CD4-positive, alpha-beta memory T cell (primary cell): ENCODE results near the gene FSTL4. TPM values are rescaled to one million over a fixed set of nuclear protein-coding genes. Genes with fewer than 3 reads are reported as not detected.

Source experiments
- CTCF ChIA-PET: fragments of 350-600 bp; sonication (Branson Sonifier 250); formaldehyde crosslinking; loops from one replicate; lab custom pipeline; 2021; ENCODE audit warnings: inconsistent platforms; ENCODE audit not compliant: partially characterized antibody; lab: Charles Lee
- POLR2A ChIA-PET: fragments of 350-600 bp; sonication (Branson Sonifier 250); formaldehyde crosslinking; loops from one replicate; lab custom pipeline; 2021; ENCODE audit not compliant: partially characterized antibody; lab: Charles Lee
- DNase-seq, 5 donors: peaks; one replicate each; pipeline versions ENCODE4 v3.0.0 to v3.0.0-alpha.2; 2020 to 2022; ENCODE audit warnings: mixed read lengths in 1 of 5
- H3K27ac ChIP-seq: one replicate; pipeline ENCODE4 v1.7.0; 2013; ENCODE audit warnings: low read depth, low read length
- H3K27me3 ChIP-seq: 2 replicates; pipeline ENCODE4 v1.7.0; 2013; ENCODE audit warnings: mild to moderate bottlenecking, low read length, moderate library complexity; ENCODE audit not compliant: insufficient read depth
- H3K36me3 ChIP-seq: 2 replicates; pipeline ENCODE4 v1.7.0; 2013; ENCODE audit warnings: mild to moderate bottlenecking, low read length, moderate library complexity; ENCODE audit not compliant: insufficient read depth
- H3K4me1 ChIP-seq: 2 replicates; pipeline ENCODE4 v1.7.0; 2013; ENCODE audit warnings: mild to moderate bottlenecking, low read length, moderate library complexity; ENCODE audit not compliant: insufficient read depth
- H3K4me3 ChIP-seq, 2 donors: one replicate each; pipeline ENCODE4 v1.7.0; 2013; ENCODE audit warnings: low read length in 2 of 2, mild to moderate bottlenecking in 1 of 2
- H3K9me3 ChIP-seq, 2 donors: one replicate each; pipeline ENCODE4 v1.7.0; 2013; ENCODE audit warnings: low read length in 2 of 2, control low read depth in 1 of 2; ENCODE audit not compliant: control insufficient read depth in 1 of 2
- H3K27ac Mint-ChIP-seq, 7 donors: one replicate each; pipeline ENCODE4 v1.8.0; 2020 to 2021; ENCODE audit warnings: mixed read lengths in 7 of 7, mild to moderate bottlenecking in 6 of 7, inconsistent platforms in 3 of 7, moderate library complexity in 3 of 7
- H3K27me3 Mint-ChIP-seq, 2 donors: one replicate each; pipeline ENCODE4 v1.8.0; 2020 to 2021; ENCODE audit warnings: mixed read lengths in 2 of 2
- H3K36me3 Mint-ChIP-seq, 2 donors: one replicate each; pipeline ENCODE4 v1.8.0; 2020 to 2021; ENCODE audit warnings: mixed read lengths in 2 of 2, inconsistent platforms in 1 of 2, mild to moderate bottlenecking in 1 of 2
- H3K4me1 Mint-ChIP-seq, 4 donors: one replicate each; pipeline ENCODE4 v1.8.0; 2020 to 2021; ENCODE audit warnings: mixed read lengths in 4 of 4, mild to moderate bottlenecking in 1 of 4
- H3K4me3 Mint-ChIP-seq, 8 donors: one replicate each; pipeline ENCODE4 v1.8.0; 2020 to 2021; ENCODE audit warnings: mixed read lengths in 8 of 8, mild to moderate bottlenecking in 7 of 8, moderate library complexity in 6 of 8, inconsistent platforms in 3 of 8
- H3K9me3 Mint-ChIP-seq, 8 donors: one replicate each; pipeline ENCODE4 v1.8.0; 2020 to 2021; ENCODE audit warnings: mixed read lengths in 8 of 8, mild to moderate bottlenecking in 5 of 8, inconsistent platforms in 3 of 8, moderate library complexity in 1 of 8
- intact Hi-C: fragments of 100-400 bp; cut with micrococcal nuclease; formaldehyde crosslinking; loops from one replicate; pipeline ENCODE4 v1.15.1; 2023
- polyA plus RNA-seq, 2 donors: library from polyadenylated mRNA; unstranded; fragments of 300-500 nt; fragmentation: Illumina TruSeq; gene quantifications; one replicate each; pipeline ENCODE4 v1.2.3, GENCODE V29; 2021
- total RNA-seq, 2 experiments: library from RNA; stranded (reverse); gene quantifications; one replicate each; pipeline ENCODE4 v1.2.3, GENCODE V29; 2021

Gene FSTL4
- total and polyA plus RNA-seq, 4 experiments from 2014 or later, result not detected

- H3K9me3 ChIP-seq, result no peaks in the 10 kb centered on the region
- no peaks in the 10 kb centered on the region for H3K4me1 ChIP-seq
- no peak overlapping the region for H3K27ac Mint-ChIP-seq
- peaks cover 0 to 8% of the 10 kb centered on the region in 2 donors for H3K27me3 Mint-ChIP-seq
- H3K27me3 ChIP-seq, result no peaks in the 10 kb centered on the region
- intact Hi-C loops, result no loop called here
- no peak for DNase-seq
- H3K36me3 ChIP-seq, result no peaks in the 10 kb centered on the region
- ChIA-PET CTCF (no interaction called here), POLR2A (no interaction called here)
- H3K27ac ChIP-seq, result no peak overlapping the region
- H3K4me1 Mint-ChIP-seq, result no peaks in the 10 kb centered on the region
- no peak overlapping the region for H3K4me3 Mint-ChIP-seq
- no peaks in the 10 kb centered on the region for H3K9me3 Mint-ChIP-seq
- no peak overlapping the region for H3K4me3 ChIP-seq
- no peaks in the 10 kb centered on the region for H3K36me3 Mint-ChIP-seq
These were observed 252.5 kb downstream of the FSTL4 start for GRCh38 chr5:133359861-133360260.

DNA sequence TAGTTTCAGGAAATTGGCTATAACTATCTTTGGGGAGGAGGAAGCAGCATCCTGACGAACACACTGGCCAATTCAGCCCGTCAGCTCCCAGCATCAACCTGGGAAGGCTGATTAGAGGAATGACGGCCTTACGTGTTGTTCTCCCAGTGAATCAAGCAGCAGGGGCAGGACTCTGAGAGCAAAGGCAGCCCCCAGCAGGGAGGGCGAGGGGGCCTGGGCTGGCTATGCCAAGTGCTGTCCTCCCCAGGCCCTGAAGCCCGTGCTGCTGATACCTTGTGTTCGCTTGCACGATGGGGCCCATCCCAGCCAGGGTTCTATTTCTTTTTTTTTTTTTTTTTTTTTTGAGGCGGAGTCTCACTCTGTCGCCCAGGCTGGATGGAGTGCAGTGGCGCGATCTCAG is 254.1 kb downstream of the FSTL4 start:
- no peaks in the 10 kb centered on the region for H3K36me3 ChIP-seq
- Mint-ChIP-seq H3K27ac (no peak overlapping the region), H3K36me3 (no peaks in the 10 kb centered on the region), H3K9me3 (no peaks in the 10 kb centered on the region), H3K27me3 (peaks cover 0 to 5% of the 10 kb centered on the region in 2 donors), H3K4me1 (no peaks in the 10 kb centered on the region), H3K4me3 (no peak overlapping the region)
- DNase-seq, result no peak
- H3K9me3 ChIP-seq, result no peaks in the 10 kb centered on the region
- H3K27me3 ChIP-seq, result no peaks in the 10 kb centered on the region
- H3K4me3 ChIP-seq, result no peak overlapping the region
- intact Hi-C loops, result no loop called here
- POLR2A ChIA-PET, result no interaction called here
- CTCF ChIA-PET, result no interaction called here
- H3K4me1 ChIP-seq, result no peaks in the 10 kb centered on the region
- H3K27ac ChIP-seq, result no peak overlapping the region

DNA sequence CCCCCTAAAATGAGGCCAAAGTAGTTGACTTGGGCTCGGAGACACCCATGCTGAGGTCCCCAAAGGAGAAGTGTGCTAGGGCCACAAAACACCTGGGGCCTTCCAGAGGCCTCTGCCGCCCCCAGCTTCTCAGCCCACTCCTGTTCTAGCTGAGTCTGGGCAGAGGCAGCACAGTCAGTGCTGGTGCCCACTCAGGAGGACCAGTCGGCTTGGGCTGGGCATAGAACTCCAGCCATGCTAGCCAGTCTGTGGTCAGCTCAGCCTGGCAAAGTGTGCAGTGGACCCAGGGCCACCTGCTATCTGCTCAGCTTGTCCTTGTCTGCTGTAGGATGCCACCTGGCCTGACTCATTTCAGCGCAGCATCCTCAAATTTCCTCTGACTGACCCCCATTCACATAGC is 254.6 kb downstream of the FSTL4 start:
- CTCF ChIA-PET, result no interaction called here
- no peaks in the 10 kb centered on the region for H3K36me3 Mint-ChIP-seq

DNA sequence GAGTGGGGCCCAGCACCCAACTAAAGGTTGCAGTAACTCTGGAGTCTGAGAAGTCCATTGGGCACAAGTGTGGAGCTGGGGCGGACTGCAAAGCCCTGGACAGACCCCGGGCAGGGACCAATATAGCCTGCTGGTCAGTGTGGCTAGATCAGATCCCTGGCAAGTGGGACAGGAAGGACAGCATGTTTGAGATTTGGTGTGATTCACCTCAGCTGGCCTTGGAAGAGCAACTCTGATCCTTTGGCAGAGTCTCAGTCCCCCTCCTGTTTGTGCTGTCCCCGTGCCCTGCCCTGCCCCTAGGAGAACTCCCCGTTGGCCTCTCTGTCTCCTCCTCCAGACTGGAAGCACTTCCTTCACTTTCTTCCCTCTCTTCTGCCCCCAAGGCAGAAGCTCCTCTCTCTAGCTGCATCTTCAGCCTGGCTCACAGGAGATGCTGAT is 255.3 kb downstream of the FSTL4 start:
- POLR2A ChIA-PET, result no interaction called here
- Histone ChIP-seq H3K4me3 (no peak overlapping the region), H3K27me3 (no peaks in the 10 kb centered on the region), H3K9me3 (no peaks in the 10 kb centered on the region), H3K4me1 (no peaks in the 10 kb centered on the region), H3K36me3 (no peaks in the 10 kb centered on the region), H3K27ac (no peak overlapping the region)
- no peaks in the 10 kb centered on the region for H3K36me3 Mint-ChIP-seq
- intact Hi-C loops, result no loop called here
- H3K4me3 Mint-ChIP-seq, result no peak overlapping the region
- no peak for DNase-seq
- CTCF ChIA-PET, result no interaction called here
- peaks cover 0 to 3% (median 0%) of the 10 kb centered on the region in 8 donors for H3K9me3 Mint-ChIP-seq
- peaks cover 0 to 7% of the 10 kb centered on the region in 2 donors for H3K27me3 Mint-ChIP-seq
- H3K4me1 Mint-ChIP-seq, result no peaks in the 10 kb centered on the region
- H3K27ac Mint-ChIP-seq, result no peak overlapping the region

More for the DNA sequence above, 254.6 kb downstream of the FSTL4 start:
- H3K4me1 Mint-ChIP-seq, result no peaks in the 10 kb centered on the region
- POLR2A ChIA-PET, result no interaction called here
- no peak overlapping the region for H3K4me3 ChIP-seq
- H3K27me3 Mint-ChIP-seq, result peaks cover 0 to 7% of the 10 kb centered on the region in 2 donors
- intact Hi-C loops, result no loop called here
- no peak overlapping the region for H3K27ac Mint-ChIP-seq
- no peak overlapping the region for H3K27ac ChIP-seq
- no peak overlapping the region for H3K4me3 Mint-ChIP-seq
- no peaks in the 10 kb centered on the region for H3K9me3 ChIP-seq
- H3K9me3 Mint-ChIP-seq, result peaks cover 0 to 3% (median 0%) of the 10 kb centered on the region in 8 donors
- DNase-seq, result no peak
- H3K27me3 ChIP-seq, result no peaks in the 10 kb centered on the region
- H3K36me3 ChIP-seq, result no peaks in the 10 kb centered on the region
- H3K4me1 ChIP-seq, result no peaks in the 10 kb centered on the region

- no peak overlapping the region for H3K4me3 Mint-ChIP-seq
- H3K4me1 ChIP-seq, result no peaks in the 10 kb centered on the region
- H3K36me3 Mint-ChIP-seq, result no peaks in the 10 kb centered on the region
- ChIA-PET POLR2A (no interaction called here), CTCF (no interaction called here)
- no peak for DNase-seq
- intact Hi-C loops, result no loop called here
- no peaks in the 10 kb centered on the region for H3K4me1 Mint-ChIP-seq
- peaks cover 0 to 7% of the 10 kb centered on the region in 2 donors for H3K27me3 Mint-ChIP-seq
- no peaks in the 10 kb centered on the region for H3K36me3 ChIP-seq
- H3K4me3 ChIP-seq, result no peak overlapping the region
- H3K27ac ChIP-seq, result no peak overlapping the region
- no peaks in the 10 kb centered on the region for H3K27me3 ChIP-seq
- H3K9me3 Mint-ChIP-seq, result peaks cover 0 to 3% (median 0%) of the 10 kb centered on the region in 8 donors
- H3K27ac Mint-ChIP-seq, result peak overlapping the region in 1 of 7 donors; percentile 39
- no peaks in the 10 kb centered on the region for H3K9me3 ChIP-seq
These were observed 255.9 kb downstream of the FSTL4 start for GRCh38 chr5:133356396-133356983.

DNA sequence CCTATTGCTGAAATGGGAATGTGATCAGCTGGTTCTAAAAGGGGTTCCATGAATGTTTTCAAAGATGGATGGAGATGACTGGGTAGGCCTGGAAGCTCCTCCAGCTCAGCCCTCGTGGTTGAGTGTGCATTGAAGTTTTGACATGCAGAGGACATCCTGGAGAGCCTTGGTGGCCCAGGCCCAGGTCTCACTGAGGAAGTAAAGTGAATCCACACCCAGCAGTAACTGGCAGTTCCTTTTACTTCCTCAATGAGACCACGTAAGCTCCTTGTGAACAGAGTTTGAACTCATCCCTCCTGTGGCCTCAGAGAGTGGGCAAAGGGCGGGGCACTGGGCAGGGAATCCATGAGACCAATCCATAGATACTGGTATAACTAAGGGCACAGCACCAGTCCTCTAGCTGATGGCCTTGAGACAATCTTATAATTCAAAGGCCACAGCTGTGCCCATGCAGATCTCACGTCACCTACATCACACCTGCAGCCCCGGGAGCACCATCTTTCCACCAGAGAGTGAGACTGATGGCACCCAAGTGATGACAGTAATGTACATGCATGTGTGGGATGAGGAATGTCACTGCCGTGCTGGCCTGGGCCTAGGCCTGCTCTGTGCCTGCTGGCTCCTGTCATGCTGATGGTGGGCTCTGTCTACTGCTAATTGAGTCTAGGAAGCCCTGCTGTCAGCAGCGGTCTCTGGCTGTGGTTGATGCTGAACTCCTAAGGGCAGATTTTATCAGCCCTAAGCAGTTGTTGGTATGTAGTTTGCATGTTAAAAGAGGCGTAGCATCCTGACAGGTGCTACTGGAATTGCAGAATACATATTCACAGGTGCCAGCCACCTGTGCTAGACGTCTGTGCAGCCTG is 257.8 kb downstream of the FSTL4 start:
- H3K4me1 ChIP-seq, result no peaks in the 10 kb centered on the region
- H3K27me3 Mint-ChIP-seq, result peaks cover 3 to 14% of the 10 kb centered on the region in 2 donors
- no peaks in the 10 kb centered on the region for H3K4me1 Mint-ChIP-seq
- CTCF ChIA-PET, result no interaction called here
- H3K9me3 Mint-ChIP-seq, result peaks cover 0 to 3% (median 0%) of the 10 kb centered on the region in 8 donors
- DNase-seq, result no peak
- H3K9me3 ChIP-seq, result no peaks in the 10 kb centered on the region
- H3K36me3 ChIP-seq, result no peaks in the 10 kb centered on the region
- H3K4me3 Mint-ChIP-seq, result no peak overlapping the region
- POLR2A ChIA-PET, result interaction anchor here (0.5 kb wide), 1 partner anchor 15 kb away, joined by 3 read pairs; no protein-coding TSS in a partner anchor
- H3K27ac Mint-ChIP-seq, result no peak overlapping the region
- no peak overlapping the region for H3K27ac ChIP-seq
- no peaks in the 10 kb centered on the region for H3K36me3 Mint-ChIP-seq
- intact Hi-C loops, result no loop called here
- H3K4me3 ChIP-seq, result no peak overlapping the region
- no peaks in the 10 kb centered on the region for H3K27me3 ChIP-seq

DNA sequence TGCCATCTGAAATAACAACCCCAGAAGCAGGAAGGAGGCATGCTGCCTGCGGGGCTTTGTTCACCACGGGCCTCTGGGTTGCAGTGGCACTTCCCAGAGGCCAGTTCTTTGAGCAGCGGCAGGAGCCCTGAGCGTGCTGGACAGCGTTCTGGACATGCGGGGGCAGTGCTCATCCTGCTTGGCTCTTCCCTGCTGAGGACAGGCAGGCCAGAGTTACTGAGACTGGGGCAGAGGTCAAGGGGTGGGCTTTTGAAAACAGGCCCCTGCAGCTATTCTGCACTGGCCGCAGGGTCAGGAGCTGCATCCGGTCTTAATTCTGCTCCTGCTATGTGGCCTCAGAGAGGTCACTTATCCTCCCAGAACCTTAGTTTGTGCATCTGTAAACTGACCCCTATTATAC is 258.6 kb downstream of the FSTL4 start:
- H3K4me3 ChIP-seq, result no peak overlapping the region
- Mint-ChIP-seq H3K4me1 (no peaks in the 10 kb centered on the region), H3K36me3 (no peaks in the 10 kb centered on the region), H3K9me3 (peaks cover 0 to 3% (median 0%) of the 10 kb centered on the region in 8 donors), H3K27me3 (peaks cover 3 to 15% of the 10 kb centered on the region in 2 donors), H3K27ac (no peak overlapping the region), H3K4me3 (no peak overlapping the region)
- H3K9me3 ChIP-seq, result no peaks in the 10 kb centered on the region
- DNase-seq, result no peak
- no peaks in the 10 kb centered on the region for H3K4me1 ChIP-seq
- no peaks in the 10 kb centered on the region for H3K27me3 ChIP-seq
- intact Hi-C loops, result no loop called here
- H3K27ac ChIP-seq, result no peak overlapping the region
- POLR2A ChIA-PET, result no interaction called here
- CTCF ChIA-PET, result no interaction called here
- H3K36me3 ChIP-seq, result no peaks in the 10 kb centered on the region
